HG03108 (cell line): Measurements from ENCODE around the gene CAPG.
"Not testable (repeated sequence)": the region's sequence is repeated elsewhere in the genome, so short reads cannot be mapped to it uniquely, and the experiment has no call there.

Experiments
- ATAC-seq: cut with Tn5 transposase; IDR thresholded peaks from one replicate; pipeline ENCODE4 v1.9.1; 2021; ENCODE audit warnings: moderate library complexity; ENCODE audit not compliant: unreplicated experiment

The CAPG gene

DNA sequence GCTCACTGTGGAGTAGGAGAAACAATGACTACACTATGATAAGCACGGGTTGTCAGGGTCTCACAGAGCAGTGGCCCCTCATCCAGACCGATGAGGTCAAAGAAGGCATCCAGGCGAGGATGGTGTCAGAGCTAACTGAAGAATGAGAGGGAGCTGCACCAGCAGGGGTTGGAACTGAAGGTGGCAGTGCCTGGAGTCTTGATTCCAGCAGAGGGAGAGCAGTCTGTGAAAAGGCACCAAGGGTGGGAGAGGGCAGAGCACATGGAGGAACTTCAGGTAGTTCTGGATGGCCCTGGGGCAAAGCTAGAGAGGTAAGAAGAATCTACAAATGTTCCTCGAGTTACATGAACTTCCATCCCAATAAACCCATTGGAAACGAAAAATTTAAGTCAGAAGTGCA is 43.0 kb downstream of the CAPG start:
- no peak for ATAC-seq

DNA sequence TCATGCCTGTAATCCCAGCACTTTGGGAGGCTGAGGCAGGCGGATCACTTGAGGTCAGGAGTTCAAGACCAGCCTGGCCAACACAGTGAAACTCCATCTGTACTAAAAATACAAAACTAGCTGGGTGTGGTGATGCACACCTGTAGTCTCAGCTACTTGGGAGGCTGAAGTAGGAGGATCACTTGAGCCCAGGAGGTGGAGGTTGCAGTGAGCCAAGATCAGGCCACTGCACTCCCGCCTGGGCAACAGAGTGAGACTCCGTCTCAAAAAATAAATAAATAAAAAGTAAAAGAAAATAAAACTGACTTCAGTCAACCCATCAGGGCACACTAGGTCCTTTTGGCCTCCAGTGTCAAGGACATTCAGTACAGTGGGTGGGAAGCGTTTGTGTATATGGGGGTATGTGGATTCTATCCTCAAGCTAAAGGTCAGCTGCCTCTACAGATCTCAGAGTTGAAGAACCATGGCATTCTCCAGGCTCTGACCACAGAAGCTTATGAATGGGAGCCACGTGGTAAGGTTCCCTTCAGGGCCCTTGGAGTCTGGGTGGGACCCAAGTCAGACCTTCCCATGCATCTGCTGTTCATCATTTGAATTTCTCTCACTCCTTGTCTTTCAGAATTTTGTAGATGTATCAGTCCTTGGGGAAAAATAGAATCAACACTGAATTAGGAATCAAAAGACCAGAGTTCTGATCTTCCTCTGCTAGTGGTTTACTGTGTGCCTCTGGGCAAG is 47.3 kb downstream of the CAPG start:
- ATAC-seq = not testable (repeated sequence)

DNA sequence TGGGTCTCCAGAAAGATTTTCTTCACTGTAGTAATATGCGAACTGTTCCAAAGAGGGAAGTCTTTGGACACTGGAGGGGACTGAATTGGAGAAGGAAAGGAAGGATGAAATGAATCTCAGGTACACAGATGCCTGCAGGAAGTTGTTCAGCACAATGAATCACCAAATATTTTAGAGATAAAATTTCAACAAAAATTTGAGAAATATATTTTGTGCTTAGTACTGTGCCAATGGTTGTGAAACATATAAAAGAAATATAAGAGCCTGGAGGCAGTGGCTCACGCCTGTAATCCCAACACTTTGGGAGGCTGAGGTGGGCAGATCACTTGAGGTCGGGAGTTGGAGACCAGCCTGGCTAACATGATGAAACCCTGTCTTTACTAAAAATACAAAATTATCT is 52.4 kb downstream of the CAPG start:
- no peak for ATAC-seq

DNA sequence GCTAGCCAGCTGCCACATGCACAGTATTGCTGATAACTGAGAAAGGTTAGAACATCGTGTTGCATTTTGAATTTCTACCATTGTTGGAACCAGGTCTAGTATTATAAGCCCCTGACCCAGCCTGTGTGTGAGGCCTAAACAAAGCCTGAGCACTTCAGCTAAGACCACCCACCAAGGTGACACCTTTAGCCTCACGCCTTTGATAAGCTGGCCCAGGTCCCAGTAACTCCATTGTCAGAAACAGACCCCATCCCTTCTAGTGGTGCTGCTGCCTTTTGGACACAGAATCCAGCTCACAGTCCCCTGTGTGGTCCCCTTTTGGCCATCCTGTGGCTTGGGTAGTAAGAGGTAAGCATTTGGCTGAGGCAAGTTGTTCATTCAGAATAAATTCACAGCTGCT is 54.0 kb downstream of the CAPG start:
- no peak for ATAC-seq

DNA sequence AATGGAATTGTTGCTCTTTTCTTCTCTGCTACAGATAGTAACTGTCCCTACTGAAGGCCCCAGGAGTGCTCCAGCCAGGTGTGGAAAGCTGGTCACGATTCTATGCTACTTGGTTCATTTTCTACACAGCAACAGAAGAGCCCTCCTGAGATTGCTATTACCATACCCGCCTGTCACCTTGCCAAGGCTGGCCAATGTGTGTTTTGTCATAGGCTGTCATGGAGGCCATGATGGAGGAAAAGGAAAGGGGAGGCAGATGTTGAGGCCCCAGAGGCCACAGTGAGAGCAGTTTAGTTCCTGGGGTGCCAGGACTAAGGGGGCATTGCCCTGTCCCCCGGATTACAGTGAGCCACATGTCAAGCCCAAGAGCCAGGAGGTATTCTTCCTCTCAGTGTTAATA is 54.6 kb downstream of the CAPG start:
- no peak for ATAC-seq

DNA sequence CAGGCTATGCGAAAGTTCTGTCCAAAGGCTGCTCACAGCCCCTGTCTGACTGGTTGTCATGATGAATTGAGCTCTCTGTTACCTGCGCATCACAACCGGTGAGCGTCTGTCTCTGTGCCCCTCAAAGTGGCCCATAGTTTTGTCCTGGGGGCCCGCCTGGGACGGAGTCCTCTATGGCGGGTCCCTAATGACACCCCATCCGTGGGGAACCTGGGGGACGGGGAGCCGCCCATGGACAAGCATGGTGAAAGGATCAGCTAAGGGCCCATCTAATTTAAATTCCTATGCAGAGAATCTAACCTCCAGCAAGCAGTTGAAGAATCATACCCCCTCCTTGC is 55.1 kb downstream of the CAPG start:
- ATAC-seq = no peak

DNA sequence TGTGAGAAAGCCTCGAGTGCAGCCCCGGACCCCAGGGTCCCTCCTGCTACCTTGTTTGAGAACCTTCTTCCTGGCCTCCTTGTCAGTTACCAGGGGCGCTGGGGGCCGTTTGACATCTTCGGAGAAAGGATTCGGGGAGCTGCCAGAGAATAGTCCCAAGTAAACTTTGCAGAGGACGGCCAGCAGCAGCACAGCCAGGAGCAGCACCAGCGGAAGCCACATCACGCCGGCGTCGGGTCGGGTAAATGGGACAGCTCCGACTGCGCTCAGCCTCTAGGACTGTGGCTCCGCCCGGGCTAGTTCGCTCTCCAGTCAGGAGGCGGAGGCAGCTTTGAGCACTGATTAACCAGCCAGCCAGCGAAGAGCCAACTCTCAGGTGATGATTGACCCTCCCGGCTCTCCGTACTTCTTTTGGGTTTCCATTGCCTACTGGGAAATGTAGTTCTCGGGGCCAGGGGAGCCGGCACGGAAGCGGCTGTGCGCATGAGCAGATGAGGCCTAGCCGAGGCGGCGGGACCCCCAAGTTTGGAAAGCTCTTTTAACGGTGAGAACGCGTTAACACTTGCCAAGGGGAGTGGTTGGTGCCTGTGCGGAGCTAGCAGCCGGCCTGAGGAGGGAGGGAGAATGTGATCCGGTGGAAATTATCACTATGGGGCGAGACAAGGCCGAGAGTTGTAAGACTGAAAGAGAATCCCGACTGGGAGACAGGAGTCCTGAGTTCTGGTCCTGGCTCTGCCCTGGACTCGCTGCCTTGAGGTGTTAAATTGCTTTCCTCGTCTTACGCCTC is 55.7 kb downstream of the CAPG start, which contains the start of the genes ELMOD3 and RETSAT:
TSS of gene ELMOD3 (plus strand) at position 484 of the 787 bp plus-strand sequence. CDS start 2,430 bp downstream, outside the sequence.
TSS of gene RETSAT (minus strand) at position 243 of the 787 bp plus-strand sequence. CDS start at position 222, 21 bp downstream.
- peak; percentile 97 for ATAC-seq

DNA sequence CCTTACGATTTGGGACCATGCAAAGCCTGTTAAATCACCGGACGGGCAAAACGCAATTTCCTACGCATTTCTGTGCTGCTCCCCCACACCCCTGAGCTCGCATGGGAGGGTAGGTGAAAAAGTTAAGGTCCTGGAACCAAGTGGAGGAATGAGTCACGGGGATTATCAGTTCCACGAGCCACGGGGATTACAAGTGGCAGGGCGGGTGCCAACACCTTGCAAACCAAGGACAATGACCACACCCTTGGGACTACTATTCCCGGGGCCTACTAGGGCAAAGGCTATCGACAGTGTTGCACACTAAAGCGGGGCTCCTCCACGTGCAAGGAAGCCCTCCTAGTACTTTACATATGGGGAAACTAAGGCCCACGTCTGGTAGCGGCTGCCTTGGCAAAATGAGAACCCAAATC is 56.3 kb downstream of the CAPG start:
- no peak for ATAC-seq

DNA sequence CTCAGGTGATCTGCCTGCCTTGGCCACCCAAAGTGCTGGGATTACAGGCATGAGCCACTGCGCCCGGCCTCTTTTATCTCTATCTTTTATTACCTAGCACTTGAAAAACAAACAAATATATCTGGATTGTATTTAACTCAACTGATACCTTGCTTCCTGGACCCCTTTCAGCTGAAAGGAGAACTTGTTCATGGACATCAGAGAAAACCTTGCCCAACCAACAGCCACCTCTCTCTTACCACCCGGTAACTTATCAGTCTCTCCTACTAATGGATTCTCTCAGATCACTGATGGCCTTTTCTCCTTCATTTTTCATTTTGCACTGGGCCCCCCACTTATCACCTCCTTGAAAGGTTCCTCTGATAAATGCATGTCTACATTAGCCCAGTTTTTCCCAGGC is 62.6 kb downstream of the CAPG start:
- no peak for ATAC-seq
